Measurements from ENCODE around the gene ATG5.
"Not testable (repeated sequence)": the region's sequence is repeated elsewhere in the genome, so short reads cannot be mapped to it uniquely, and the experiment has no call there.

ATG5 gene

GRCh38 chr6:106156413-106156812 lies 169.1 kb downstream of the ATG5 start:
- DNase-seq (ENCODE audit: low read depth in 3 of 3), result no peak

DNA sequence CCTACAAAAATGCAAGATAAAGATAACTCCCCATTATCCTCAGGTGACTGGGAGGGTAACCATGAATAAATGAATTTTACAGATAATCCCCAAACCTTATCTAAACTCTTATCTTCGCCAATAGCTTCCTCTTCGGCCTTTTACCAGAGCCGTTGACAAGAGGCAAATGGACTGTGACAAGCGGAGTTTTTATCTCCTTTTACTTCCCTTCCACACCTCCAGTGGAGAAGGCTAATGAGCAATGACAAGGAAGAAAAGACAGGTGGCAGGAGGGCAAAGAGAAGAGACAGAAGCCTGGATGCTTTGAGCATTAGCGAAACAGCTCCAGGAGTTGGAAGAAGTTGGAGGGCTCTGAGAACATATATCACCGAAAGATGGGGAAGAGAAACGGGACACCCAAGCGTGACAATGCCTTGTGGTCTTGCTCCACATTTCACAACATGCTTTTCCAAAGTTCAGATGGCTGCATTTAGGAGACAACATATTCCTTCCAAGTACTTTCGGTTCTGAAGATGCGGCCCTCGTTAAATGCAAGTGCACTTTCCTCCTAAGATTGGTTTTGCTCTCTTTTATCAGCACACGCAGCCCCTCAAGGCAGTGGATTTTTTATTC lies 170.2 kb downstream of the ATG5 start:
- no peak for DNase-seq (ENCODE audit: low read depth in 3 of 3)

DNA sequence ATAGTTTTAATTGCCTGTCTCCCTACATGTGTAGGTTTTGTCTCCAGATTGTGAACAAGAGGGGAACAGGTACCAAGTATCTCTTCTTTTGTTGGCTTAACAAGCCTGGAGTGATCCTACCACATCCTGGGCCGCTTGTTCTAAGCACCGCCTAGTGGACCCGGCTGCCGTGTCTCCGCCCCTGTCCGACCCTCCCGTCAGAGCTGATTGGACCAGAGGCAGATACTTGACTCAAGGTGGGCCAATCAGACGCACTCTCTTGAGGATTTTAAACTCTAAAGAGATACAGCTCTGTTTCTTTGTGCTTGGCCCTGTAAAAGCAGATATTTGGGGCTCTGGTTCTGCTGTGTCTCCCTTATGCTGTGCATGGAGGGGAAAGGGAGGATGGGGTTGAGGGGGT lies 171.2 kb downstream of the ATG5 start:
- DNase-seq (ENCODE audit: low read depth in 3 of 3), result no peak

- no peak for DNase-seq (ENCODE audit: low read depth in 3 of 3)
These were observed 172.6 kb downstream of the ATG5 start for GRCh38 chr6:106152952-106153351.

GRCh38 chr6:106152476-106152875 lies 173.1 kb downstream of the ATG5 start:
- DNase-seq (ENCODE audit: low read depth in 3 of 3), result not testable (repeated sequence)

DNA sequence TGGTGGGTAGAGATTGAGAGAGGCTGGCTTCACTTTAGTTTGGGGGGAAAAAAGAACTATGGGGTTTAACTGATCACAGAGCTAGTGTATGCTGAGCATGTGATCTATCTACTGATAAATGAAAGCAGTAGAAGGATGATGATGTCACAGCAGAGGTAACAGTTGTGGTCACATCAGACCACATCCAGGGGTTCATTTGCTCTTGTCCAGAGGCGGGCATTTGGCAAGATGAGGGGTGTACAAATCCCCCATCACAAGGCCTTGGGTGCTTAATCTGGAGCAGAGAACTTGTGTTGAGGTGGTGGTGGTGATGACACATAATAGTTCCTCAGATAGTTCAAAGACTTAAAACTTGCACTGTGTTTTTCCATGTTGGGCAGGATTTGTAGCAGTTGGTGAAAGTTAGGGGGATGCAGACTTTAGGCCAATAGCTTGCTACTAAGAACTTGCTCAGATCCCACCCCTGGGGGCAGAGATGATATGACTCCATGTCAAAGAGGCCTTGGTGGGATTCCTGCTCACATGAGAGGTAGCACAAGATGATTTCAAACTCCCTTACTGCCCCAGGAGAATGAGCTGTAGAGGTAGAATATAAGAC lies 176.0 kb downstream of the ATG5 start:
- no peak for DNase-seq (ENCODE audit: low read depth in 3 of 3)

DNA sequence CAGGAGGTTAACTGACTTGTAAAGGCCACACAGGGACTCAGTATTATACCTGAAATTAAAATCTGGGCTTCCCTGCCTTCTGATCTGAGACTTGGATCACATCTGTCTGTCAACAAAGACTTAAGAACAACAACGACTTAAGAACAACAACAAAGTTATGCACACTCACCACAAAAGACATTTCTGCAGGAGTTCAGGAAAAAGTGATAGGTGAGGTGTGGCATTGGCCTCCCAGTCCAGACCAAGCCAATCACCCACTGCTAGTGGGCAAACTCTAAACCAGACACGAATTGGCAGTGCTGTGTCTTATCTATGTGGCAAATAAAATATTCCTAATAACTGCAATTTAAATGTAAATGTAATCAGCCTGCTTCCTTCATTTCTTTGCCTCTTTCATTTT lies 178.1 kb downstream of the ATG5 start:
- DNase-seq (ENCODE audit: low read depth in 3 of 3), result no peak

DNA sequence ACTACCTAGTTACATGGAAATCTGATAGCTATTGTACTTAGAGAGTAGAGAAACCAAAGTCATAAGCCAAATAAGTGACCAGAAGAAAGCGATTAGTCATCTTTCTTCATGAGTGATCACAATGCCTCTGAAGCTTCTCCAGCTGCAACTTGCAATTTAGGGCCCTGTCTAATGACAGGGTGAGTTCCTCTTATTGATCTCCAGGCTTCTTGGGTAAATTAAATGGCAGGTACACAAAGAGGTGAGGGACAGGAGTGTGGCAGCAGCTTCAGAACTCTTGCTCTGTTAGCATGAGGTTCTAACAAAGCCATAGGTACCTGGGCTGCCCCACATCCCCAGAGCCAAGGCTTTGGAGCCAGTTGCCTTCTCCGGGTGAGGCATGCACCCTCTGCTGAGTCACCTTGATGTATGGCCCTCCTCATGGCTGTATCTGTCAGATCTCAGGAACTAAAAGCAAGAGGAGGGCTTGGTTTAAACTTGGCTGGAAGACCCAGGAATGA lies 178.7 kb downstream of the ATG5 start:
- no peak for DNase-seq (ENCODE audit: low read depth in 3 of 3)

- peak in 1 of 3 experiments; percentile 35 for DNase-seq (ENCODE audit: low read depth in 3 of 3)
These were observed 179.8 kb downstream of the ATG5 start for GRCh38 chr6:106145741-106146227.

- no peak for DNase-seq (ENCODE audit: low read depth in 3 of 3)
These were observed 180.4 kb downstream of the ATG5 start for GRCh38 chr6:106145144-106145543.

DNA sequence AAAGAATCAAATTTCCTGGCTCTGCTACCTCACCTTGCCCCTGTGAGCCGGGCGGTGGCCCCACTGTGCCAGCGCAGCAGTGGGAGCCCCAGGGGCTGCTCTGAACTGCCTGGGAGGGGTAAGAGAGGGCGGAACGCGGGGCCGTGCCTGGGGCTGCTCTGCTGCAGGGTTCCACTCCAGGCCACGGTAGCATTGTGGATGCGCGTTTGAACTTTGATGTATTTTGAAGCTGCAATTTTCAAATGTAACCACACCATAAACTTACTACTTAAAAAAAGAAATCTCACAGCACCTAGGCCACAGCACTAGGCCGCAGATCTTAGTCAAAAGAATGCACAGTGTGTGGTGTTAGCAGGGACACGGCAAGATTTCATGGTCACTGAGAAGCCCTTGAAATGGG lies 181.9 kb downstream of the ATG5 start:
- DNase-seq (ENCODE audit: low read depth in 3 of 3), result no peak

DNA sequence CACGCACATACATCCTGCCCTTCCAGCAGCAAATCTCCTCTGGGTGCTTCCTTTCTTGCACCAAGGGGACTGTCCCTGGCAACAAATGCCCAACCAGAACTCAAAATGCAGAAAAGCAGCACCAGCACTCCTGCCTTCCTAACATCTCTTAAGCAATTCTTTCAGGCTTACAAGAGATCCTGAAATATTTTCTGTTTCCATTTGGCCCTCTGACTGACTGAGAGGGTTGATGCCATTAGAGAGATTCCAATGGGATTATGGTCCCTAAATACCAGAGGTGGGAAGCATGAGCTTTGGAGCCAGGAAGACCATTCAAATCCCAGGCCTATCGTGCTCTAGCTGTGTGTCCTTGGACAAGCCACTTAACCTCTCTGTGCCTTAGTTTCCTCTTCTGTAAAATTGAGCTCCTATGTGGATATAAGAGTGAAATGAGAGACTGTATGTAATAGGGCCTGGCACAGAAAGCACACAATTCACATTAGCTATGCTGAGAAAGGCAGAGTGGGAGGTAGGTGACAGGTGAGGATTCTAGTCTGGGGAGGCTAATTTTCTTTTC lies 182.6 kb downstream of the ATG5 start:
- DNase-seq (ENCODE audit: low read depth in 3 of 3), result no peak

GRCh38 chr6:106141441-106142237 lies 183.9 kb downstream of the ATG5 start:
- peak in 1 of 3 experiments; percentile 56 for DNase-seq (ENCODE audit: low read depth in 3 of 3)

GRCh38 chr6:106138151-106138550 lies 187.4 kb downstream of the ATG5 start:
- no peak for DNase-seq (ENCODE audit: low read depth in 3 of 3)

GRCh38 chr6:106136845-106137244 lies 188.7 kb downstream of the ATG5 start:
- no peak for DNase-seq (ENCODE audit: low read depth in 3 of 3)

- no peak for DNase-seq (ENCODE audit: low read depth in 3 of 3)
These were observed 189.5 kb downstream of the ATG5 start for GRCh38 chr6:106135911-106136571.

DNA sequence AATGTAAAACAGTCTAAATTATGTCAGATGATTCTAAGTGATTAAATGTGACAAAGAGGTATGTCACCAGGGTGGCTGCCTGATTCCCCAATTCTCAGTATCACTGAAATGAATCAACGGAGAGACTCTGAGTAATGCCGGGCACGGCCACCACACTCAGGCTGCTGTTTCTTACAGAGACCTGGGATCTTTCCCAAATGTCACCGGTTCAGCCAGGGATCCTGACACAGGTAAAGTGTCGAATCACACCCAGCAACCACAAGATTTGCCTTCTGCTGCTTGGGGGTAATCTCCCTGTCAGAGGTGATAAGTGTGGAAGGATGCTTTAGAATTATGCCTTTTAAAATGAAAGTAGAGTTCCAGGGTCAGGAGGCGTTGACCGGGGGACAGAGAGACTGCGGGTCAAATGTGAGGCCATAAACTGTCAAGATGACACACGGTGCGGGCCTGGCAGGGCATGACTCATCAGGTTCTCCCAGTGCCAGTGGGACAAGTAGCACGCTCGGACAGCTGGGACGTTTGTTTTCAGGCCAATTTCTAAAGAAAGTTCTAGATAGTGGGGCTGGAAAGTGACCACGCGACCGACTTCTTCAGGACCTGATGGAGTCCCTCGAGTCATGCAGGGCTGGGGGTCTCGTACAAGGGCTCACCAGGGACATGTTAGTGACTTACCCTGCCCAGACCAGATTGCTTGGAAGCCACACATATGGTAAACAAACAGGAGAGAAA lies 190.5 kb downstream of the ATG5 start:
- DNase-seq (ENCODE audit: low read depth in 3 of 3), result no peak
